Activated CD8-positive, alpha-beta memory T cell treated with anti-CD3 and anti-CD28 coated beads, Interleukin-2, amount 50 U/mL, for 1 hour (primary cell): ENCODE data around the gene TMED6.

ENCODE experiments used
- DNase-seq: peaks from one replicate; pipeline ENCODE4 v3.0.0-alpha.2; 2020; ENCODE audit errors: extremely low read depth

Gene TMED6

DNA sequence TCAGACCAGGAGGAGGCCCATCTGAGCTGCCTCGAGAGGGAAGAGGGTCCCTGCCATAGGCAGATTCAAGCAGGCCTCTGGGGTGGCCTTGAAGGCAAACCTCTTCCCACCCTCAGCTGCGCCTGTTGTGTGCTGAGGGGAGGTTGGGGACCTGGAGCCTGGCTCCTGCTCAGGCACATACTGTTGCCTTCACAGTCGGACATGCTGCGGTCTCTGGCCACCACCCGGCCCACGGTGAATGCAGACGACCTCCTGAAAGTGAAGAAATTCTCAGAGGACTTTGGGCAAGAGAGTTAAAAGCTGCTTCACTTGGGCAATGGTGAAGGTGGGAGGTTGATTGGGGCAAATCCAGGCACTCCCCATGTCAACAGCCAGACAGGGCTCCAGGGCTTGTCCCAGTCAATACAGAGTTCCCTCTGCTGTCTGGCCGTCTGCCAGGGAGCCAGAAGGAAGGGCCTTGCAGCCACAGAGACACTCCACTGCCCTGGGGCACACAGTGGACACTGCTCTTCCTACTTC is 27.5 kb downstream of the TMED6 start:
- no peak for DNase-seq

DNA sequence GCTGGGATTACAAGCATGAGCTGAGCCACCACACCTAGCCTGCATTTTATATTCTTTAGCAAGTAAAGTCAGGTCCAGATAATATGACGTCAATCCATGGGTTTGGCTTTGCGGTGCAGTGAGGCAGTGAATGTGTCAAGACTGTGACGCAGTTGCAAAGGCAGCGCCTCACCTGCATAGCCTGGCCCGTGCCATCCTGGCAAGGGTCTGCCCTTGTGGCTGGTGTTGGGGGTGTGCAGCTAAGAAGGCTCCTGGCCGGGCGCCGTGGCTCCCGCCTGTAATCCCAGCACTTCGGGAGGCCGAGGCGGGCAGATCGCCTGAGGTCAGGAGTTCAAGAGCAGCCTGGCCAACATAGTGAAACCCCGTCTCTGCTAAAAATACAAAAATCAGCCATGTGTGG is 28.2 kb downstream of the TMED6 start:
- no peak for DNase-seq

DNA sequence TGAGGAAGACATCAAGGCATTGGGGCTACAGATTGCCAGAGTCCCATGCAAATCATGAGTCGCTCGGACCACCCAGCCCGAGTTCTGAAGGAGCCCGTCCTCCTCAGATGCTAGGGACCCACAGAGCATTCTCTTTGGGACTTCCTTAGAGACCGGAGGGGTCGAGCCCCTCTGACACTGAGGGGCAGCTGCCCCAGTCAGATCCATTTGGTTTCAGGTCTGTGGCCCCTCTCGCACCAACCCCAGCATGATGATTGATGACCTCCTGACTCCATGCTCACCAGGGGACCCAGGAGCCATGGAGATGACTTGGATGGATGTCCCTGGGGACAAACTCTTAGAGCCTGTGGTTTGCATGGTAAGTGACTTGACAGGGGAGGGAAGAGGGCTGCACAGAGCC is 29.2 kb downstream of the TMED6 start:
- no peak for DNase-seq

DNA sequence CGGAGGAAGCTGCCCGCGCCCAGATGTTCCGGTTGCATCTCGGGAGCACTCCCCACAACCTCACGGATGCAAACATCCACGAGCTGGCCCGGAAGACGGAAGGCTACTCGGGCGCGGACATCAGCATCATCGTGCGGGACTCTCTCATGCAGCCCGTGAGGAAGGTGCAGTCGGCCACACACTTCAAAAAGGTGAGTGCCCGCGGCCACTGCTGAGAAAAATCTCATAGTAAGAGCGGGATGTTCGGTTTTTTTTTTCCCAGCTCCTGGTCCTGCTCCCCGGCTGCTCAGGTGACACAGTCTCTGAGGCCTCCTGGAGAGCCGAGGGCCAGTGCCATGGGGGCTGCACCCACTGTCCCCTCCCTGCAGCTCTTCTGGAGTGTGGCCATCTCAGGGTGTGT is 30.5 kb downstream of the TMED6 start:
- DNase-seq, result no peak

- DNase-seq, result no peak
These were observed 30.9 kb downstream of the TMED6 start for GRCh38 chr16:69320740-69321073.

GRCh38 chr16:69319826-69320739 is 31.5 kb downstream of the TMED6 start:
- DNase-seq, result no peak

DNA sequence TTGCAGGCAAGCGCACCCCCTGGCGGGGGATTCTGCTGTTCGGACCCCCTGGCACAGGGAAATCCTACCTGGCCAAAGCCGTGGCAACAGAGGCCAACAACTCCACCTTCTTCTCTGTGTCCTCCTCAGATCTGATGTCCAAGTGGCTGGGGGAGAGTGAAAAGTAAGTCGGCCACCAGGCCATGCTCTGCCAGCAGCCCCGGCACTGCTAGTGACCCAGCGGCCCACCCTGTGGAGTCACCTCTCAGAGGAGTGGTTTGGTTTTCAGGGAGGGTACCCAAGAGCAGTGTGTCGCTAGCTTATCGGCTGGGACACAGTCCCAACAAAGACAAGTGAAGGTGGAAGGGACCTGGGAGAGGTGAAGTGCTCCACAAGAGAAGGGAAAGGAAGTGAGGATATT is 32.2 kb downstream of the TMED6 start:
- no peak for DNase-seq

DNA sequence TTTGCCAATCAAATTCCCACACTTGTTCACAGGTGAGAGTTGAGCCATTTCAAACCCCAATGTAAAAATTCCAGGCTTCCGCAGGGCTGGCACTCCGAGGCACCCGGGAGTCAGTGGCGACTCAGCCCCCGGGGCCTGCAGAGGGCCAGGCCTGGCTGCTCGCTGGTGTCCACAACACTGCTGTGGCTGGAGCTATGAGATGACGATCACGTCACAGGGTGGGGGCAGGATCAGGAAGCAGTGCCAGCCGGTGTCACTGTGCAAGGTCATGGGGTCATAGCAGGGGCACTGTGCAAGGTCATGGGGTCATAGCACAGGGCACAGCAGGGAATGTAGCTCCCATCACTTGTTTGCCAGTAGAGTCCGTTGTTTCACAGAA is 32.7 kb downstream of the TMED6 start:
- DNase-seq, result no peak

DNA sequence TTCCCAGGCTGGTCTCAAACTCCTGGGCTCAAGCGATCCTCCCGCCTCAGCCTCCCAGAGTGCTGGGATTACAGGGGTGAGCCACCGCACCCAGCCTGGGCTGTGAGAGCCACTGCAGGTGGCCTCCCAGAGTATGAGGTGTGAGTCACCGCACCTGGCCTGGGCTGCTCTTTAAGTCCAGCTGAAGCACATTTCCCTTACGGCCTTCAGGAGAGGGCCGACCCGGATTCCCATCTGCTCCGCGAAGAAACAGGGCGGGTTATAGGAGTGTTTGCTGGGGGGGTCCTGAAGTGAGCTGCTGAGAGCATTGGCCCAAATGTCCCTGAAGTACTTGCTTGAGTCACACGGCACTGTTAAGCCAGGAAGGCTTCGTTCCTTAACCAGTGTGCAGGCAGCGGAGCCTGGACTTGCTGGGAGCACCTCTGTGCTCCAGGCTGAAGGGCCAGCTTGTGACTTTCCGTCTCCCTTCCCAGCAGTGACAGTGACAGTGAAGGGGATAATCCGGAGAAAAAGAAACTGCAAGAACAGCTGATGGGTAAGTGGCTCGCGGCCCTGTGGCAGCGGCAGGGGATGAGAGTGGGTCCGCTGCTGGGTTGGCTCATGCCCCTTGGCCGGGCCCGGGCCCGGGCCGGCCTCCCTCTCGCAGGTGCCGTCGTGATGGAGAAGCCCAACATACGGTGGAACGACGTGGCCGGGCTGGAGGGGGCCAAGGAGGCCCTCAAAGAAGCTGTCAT is 33.2 kb downstream of the TMED6 start:
- DNase-seq, result no peak

DNA sequence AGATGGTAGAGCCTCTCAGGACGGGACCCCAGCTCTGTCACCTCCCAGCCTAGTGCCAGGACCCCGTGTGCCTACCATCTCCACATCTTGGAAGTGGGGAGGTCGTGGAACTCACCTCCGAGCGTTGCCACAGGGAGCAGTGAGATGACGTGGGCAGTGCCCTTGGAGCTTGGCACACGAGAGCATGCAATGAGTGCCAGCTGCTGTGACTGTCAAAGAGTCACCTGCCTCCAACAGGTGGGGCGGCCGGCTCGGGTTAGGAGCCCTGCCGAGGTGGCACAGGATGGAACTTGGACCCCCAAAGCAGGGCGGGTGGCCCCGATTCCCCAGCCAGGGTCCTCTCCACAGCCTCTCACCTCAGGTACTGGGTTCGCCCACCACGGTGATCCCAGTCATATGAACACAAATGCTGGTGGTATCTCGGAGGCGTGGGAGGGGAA is 35.0 kb downstream of the TMED6 start:
- no peak for DNase-seq

DNA sequence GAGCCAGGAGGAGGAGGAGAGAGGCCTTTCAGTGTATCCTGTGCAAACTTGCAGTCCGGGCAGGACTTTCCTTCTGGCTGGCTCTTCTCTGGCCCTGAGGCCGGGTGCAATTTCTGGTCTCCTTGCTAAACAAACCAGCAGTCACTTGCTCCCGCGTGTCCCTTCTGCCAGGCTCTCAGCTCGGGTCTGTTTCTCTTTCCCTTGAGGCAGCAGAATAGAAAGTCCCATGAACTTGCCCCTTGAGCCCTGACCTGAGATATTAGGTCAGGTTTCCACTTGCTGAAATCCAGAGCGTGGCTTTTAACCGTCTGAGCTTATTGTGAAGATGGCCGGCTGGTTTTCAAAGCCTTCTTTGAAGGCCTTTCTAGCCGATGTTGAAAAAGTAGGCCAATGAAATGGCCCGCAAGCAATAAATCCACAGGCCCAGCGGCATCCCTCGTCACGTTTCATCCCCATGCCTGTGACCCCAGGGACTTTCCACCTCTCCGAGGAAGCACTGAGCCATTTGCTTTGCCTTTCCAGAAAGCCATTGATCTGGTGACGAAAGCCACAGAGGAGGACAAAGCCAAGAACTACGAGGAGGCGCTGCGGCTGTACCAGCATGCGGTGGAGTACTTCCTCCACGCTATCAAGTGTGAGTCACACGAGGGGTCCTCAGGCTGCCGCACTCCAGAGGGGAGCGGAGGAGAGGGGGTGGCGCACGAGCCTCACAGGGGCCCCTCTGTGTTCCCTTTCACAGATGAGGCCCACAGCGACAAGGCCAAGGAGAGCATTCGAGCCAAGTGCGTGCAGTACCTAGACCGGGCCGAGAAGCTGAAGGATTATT is 35.9 kb downstream of the TMED6 start:
- no peak for DNase-seq

- DNase-seq, result no peak
These were observed 37.1 kb downstream of the TMED6 start for GRCh38 chr16:69314534-69314933.

DNA sequence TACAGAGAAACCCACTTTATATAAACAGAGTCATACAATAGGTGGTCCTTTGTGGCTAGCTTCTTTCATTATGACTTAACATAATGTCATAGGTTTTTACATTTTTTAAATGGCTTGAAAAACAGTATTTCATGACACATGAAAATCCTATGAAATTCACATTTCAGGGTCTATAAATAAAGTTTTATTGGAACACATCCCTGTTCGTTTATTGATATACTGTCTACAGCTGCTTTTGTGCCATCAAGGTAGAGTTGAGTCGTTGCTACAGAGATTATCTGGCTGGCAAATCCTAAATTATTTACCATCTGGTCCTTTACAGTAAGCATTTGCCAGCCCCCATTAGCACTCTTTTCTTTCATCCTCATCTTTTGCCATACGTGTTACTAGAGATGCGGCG is 38.1 kb downstream of the TMED6 start:
- DNase-seq, result no peak

DNA sequence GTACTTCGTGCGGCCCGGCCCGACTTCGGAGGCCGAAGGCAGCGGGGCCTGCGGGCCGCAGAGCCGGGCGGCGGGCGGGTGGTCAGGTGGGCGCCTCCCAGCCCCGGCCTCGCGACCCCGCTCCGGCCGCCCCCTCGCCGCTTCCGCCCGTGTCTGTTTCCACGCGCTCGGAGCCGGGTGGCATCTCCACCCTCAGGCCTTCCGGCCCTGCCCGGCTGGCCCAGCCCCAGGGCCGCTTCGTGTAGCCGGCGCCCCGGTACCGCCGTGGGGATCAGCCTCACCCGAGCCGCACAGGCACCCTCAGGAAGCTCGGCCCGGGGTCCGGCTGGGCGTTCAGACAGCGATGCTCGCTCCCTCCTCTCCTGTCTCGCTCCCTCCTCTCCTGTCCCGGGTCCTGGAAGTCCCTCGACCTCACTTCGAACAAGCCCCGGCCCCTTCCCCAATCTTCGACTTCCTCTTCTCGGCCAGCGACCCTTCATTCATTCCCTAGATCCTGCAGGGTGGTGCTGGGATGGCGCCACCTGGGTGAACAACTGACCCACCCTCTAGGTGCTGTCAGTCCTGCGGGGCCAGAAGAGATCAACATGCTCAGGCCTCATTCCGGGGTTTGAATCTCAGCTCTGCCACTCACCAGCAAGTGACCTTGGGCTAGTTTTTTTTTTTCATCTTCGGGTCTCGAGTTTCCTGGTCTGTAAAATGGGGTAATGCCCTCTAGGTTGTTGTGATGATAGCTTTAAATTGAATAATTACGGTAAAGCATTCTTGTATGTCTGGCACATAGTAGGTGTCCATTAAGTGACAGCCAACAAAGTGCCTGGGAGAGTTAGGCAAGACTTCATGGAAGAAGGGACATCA is 39.8 kb downstream of the TMED6 start:
- no peak for DNase-seq

GRCh38 chr16:69310653-69311532 is 40.7 kb downstream of the TMED6 start, which contains the start of gene VPS4A:
Gene VPS4A (plus strand): TSS chr16:69311350. CDS start chr16:69311512, 162 bp downstream.
- DNase-seq, result peak; percentile 94

DNA sequence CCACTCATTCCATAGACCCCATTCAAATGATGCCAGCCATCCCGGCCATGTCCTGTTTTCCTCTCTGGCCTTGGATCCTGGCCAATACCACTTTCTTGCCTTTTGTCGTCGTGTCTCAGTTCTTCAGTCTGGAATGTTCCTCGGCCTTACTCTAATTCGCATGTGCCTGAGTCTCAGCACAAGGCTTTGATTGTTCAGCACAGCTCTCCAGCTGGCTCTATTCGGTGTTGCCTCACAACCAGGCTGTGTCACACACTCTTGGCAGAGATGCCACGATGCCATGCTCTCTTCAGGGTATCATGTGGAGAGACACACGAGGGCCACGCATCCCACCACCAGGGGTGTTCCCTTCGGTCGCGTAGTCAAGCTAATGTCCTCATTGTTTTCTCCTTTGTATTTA is 42.3 kb downstream of the TMED6 start:
- no peak for DNase-seq

- no peak for DNase-seq
These were observed 43.7 kb downstream of the TMED6 start for GRCh38 chr16:69307856-69308255.

GRCh38 chr16:69307091-69307490 is 44.5 kb downstream of the TMED6 start:
- no peak for DNase-seq

GRCh38 chr16:69306031-69306430 is 45.6 kb downstream of the TMED6 start:
- no peak for DNase-seq

DNA sequence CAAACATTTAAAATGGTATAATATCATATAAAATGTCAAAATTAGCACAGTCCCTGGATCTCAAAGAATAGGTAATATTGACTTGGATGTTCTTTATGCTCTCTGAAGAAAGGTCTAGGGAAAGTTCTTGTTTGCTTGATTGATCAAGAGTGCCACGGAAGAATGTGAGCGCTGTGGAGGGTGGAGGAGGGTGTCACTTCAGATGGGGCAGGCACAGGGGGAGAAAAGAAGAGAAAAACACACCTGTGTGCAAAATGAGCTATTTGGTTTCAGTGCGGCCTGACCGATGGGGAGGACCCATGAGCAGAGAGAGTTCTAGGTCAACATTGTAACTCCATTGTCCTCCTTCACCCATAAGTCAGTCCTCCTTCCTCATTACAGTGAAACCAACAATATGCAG is 49.3 kb downstream of the TMED6 start:
- DNase-seq, result no peak
